Measurements from ENCODE around the gene PRIMPOL. TPM values are rescaled to one million over a fixed set of nuclear protein-coding genes. Genes with fewer than 3 reads are reported as not detected.

Gene PRIMPOL
- total and polyA plus RNA-seq, 2 experiments from 2014 or later: 9.1 to 14.5 TPM

- Histone ChIP-seq H2AFZ (no peak overlapping the region), H3K27ac (no peak overlapping the region), H4K20me1 (ENCODE audit: insufficient read depth, poor library complexity, severe bottlenecking) (peaks cover 33% of the 10 kb centered on the region), H3K4me1 (ENCODE audit: insufficient read depth) (peaks cover 19% of the 10 kb centered on the region), H3K27me3 (no peaks in the 10 kb centered on the region), H3K79me2 (peaks cover 97% of the 10 kb centered on the region), H3K4me2 (no peak overlapping the region), H3K9me2 (replicated peaks; ENCODE audit: insufficient read depth) (no peaks in the 10 kb centered on the region), H3K36me3 (replicated peaks; ENCODE audit: insufficient read depth, low read depth) (no peaks in the 10 kb centered on the region), H3K4me3 (no peak overlapping the region), H3K9me3 (ENCODE audit: low read depth) (no peaks in the 10 kb centered on the region)
- DNase-seq (ENCODE audit: low spot score): no peak
- 77% methylated on average over 1 of the region's 1 CpG for WGBS (ENCODE audit: low lambda C conversion rate, missing lambda C conversion rate)
- no peak for TF ChIP-seq CTCF (IDR thresholded peaks at IDR 0.05; ENCODE audit: poor library complexity)
- TF ChIP-seq EZH2phosphoT487 (IDR thresholded peaks at IDR 0.05; ENCODE audit: low read depth, severe bottlenecking, unreplicated experiment): no peak
- TF ChIP-seq EZH2 (IDR thresholded peaks at IDR 0.05; ENCODE audit: borderline replicate concordance): no peak
These were observed 5.8 kb upstream of the PRIMPOL start for GRCh38 chr4:184643731-184644130.

- no peaks in the 10 kb centered on the region for H3K27me3 ChIP-seq
- H3K9me3 ChIP-seq (ENCODE audit: low read depth): no peaks in the 10 kb centered on the region
- H3K36me3 ChIP-seq (replicated peaks; ENCODE audit: insufficient read depth, low read depth): no peaks in the 10 kb centered on the region
- H3K9me2 ChIP-seq (replicated peaks; ENCODE audit: insufficient read depth): no peaks in the 10 kb centered on the region
- H4K20me1 ChIP-seq (ENCODE audit: insufficient read depth, poor library complexity, severe bottlenecking): peaks cover 31% of the 10 kb centered on the region
- H3K4me1 ChIP-seq (ENCODE audit: insufficient read depth): peaks cover 19% of the 10 kb centered on the region
- peak overlapping the region; percentile 26 for H3K4me2 ChIP-seq
- no peak overlapping the region for H2AFZ ChIP-seq
- no peak overlapping the region for H3K4me3 ChIP-seq
- no peak for DNase-seq (ENCODE audit: low spot score)
- TF ChIP-seq CTCF (IDR thresholded peaks at IDR 0.05; ENCODE audit: poor library complexity): no peak
- TF ChIP-seq EZH2 (IDR thresholded peaks at IDR 0.05; ENCODE audit: borderline replicate concordance): no peak
- TF ChIP-seq EZH2phosphoT487 (IDR thresholded peaks at IDR 0.05; ENCODE audit: low read depth, severe bottlenecking, unreplicated experiment): no peak
- peaks cover 90% of the 10 kb centered on the region for H3K79me2 ChIP-seq
- 81% methylated on average over 9 of the region's 9 CpGs for WGBS (ENCODE audit: low lambda C conversion rate, missing lambda C conversion rate)
- peak overlapping the region; percentile 46 for H3K27ac ChIP-seq
These were observed 4.8 kb upstream of the PRIMPOL start for GRCh38 chr4:184644553-184645307.

GRCh38 chr4:184645904-184646610, 3.5 kb upstream of the PRIMPOL start:
- Histone ChIP-seq H3K27ac (peak overlapping the region; percentile 99), H3K9me2 (replicated peaks; ENCODE audit: insufficient read depth) (no peaks in the 10 kb centered on the region), H3K36me3 (replicated peaks; ENCODE audit: insufficient read depth, low read depth) (no peaks in the 10 kb centered on the region), H3K79me2 (peaks cover 84% of the 10 kb centered on the region), H4K20me1 (ENCODE audit: insufficient read depth, poor library complexity, severe bottlenecking) (peaks cover 31% of the 10 kb centered on the region), H3K4me1 (ENCODE audit: insufficient read depth) (peaks cover 26% of the 10 kb centered on the region), H3K27me3 (no peaks in the 10 kb centered on the region), H3K4me2 (peak overlapping the region; percentile 84), H3K4me3 (no peak overlapping the region), H3K9me3 (ENCODE audit: low read depth) (no peaks in the 10 kb centered on the region), H2AFZ (no peak overlapping the region)
- TF ChIP-seq EZH2 (IDR thresholded peaks at IDR 0.05; ENCODE audit: borderline replicate concordance) (no peak), CTCF (IDR thresholded peaks at IDR 0.05; ENCODE audit: poor library complexity) (no peak), EZH2phosphoT487 (IDR thresholded peaks at IDR 0.05; ENCODE audit: low read depth, severe bottlenecking, unreplicated experiment) (no peak)
- WGBS (ENCODE audit: low lambda C conversion rate, missing lambda C conversion rate): 57% methylated on average over 6 of the region's 6 CpGs
- no peak for DNase-seq (ENCODE audit: low spot score)

Measured in hepatocyte (in vitro differentiated cells).